Lower leg skin (tissue), 3 donors: ENCODE data around the gene RPL27.

Experiments used
- POLR2A ChIP-seq, 2 donors: fragments of 450-650 bp; IDR thresholded peaks; one replicate each; pipeline ENCODE4 v1.6.1; 2016 to 2017; ENCODE audit warnings: antibody characterized with exemption in 2 of 2, mild to moderate bottlenecking in 1 of 2, moderate library complexity in 1 of 2
- TF ChIP-seq, protein P1 (sequence below), 3 donors: fragments of 450-650 bp; IDR thresholded peaks; one replicate each; pipeline ENCODE4 v1.5.1; 2016; ENCODE audit warnings: antibody characterized with exemption in 3 of 3, mild to moderate bottlenecking in 3 of 3, moderate library complexity in 2 of 3

DNA sequence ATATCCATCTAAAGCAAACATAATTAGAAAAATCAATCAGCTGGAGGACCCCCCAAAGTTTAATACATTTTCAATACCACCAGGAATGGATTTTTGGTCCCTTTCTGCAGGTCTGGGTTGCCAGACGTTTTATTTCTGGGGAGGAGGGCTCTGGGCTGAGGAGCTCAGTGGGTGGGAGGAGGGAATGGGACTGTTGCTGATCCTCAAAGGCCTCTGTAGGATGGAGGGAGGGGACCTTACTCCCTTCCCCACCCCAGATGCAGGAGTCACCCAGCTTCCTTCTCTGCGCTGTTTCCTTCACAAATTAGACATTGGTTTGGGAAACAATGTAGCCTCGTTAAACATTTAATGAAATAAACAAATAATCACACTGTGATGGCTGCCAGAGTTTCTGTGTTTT is 33.4 kb downstream of the RPL27 start:
- no peak for TF ChIP-seq POLR2A (IDR thresholded peaks at IDR 0.05)
- TF ChIP-seq, protein P1, sequence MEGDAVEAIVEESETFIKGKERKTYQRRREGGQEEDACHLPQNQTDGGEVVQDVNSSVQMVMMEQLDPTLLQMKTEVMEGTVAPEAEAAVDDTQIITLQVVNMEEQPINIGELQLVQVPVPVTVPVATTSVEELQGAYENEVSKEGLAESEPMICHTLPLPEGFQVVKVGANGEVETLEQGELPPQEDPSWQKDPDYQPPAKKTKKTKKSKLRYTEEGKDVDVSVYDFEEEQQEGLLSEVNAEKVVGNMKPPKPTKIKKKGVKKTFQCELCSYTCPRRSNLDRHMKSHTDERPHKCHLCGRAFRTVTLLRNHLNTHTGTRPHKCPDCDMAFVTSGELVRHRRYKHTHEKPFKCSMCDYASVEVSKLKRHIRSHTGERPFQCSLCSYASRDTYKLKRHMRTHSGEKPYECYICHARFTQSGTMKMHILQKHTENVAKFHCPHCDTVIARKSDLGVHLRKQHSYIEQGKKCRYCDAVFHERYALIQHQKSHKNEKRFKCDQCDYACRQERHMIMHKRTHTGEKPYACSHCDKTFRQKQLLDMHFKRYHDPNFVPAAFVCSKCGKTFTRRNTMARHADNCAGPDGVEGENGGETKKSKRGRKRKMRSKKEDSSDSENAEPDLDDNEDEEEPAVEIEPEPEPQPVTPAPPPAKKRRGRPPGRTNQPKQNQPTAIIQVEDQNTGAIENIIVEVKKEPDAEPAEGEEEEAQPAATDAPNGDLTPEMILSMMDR (IDR thresholded peaks at IDR 0.05), result no peak
